HepG2 (cell line): ENCODE results near the gene SRSF12. TPM values are rescaled to one million over a fixed set of nuclear protein-coding genes. Genes with fewer than 3 reads are reported as not detected.

Experiments used
- ARNT2 ChIP-seq: sonication (generic); formaldehyde crosslinking; IDR thresholded peaks from 2 replicates; pipeline ENCODE4 v1.8.0; 2022; ENCODE audit warnings: mild to moderate bottlenecking, low read depth, missing genetic modification reagents, moderate library complexity
- DMAP1 ChIP-seq: IDR thresholded peaks from 2 replicates; pipeline ENCODE4 v1.6.1; 2016
- FOXA1 ChIP-seq, 2 experiments: fragments of 450-650 bp in 1 of 2; sonication (generic) in 1 of 2; formaldehyde crosslinking in 1 of 2; IDR thresholded peaks; 2 replicates each; pipeline versions ENCODE4 v1.4.0 to v1.6.1; 2016 to 2020; ENCODE audit warnings: missing genetic modification reagents in 1 of 2
- FOXC1 ChIP-seq: sonication (generic); formaldehyde crosslinking; IDR thresholded peaks from 2 replicates; pipeline ENCODE4 v1.8.0; 2022; ENCODE audit warnings: mild to moderate bottlenecking, missing genetic modification reagents, borderline replicate concordance
- GTF3A ChIP-seq: sonication (generic); formaldehyde crosslinking; conservative IDR thresholded peaks from 2 replicates; pipeline ENCODE4 v1.4.0; 2020; ENCODE audit warnings: mild to moderate bottlenecking, missing genetic modification reagents
- NAIF1 ChIP-seq: sonication (generic); formaldehyde crosslinking; IDR thresholded peaks from 2 replicates; pipeline ENCODE4 v1.5.0; 2020; ENCODE audit warnings: mild to moderate bottlenecking, missing genetic modification reagents, borderline replicate concordance
- NFIB ChIP-seq: sonication (generic); formaldehyde crosslinking; IDR thresholded peaks from 2 replicates; pipeline ENCODE4 v1.9.0; 2021; ENCODE audit warnings: missing genetic modification reagents, mild to moderate bottlenecking, borderline replicate concordance
- PHF21A ChIP-seq: sonication (generic); formaldehyde crosslinking; IDR thresholded peaks from 2 replicates; pipeline ENCODE4 v1.5.0; 2020; ENCODE audit warnings: mild to moderate bottlenecking, missing genetic modification reagents
- REPIN1 ChIP-seq: sonication (generic); formaldehyde crosslinking; IDR thresholded peaks from 2 replicates; pipeline ENCODE4 v1.8.0; 2022; ENCODE audit warnings: missing genetic modification reagents, low read depth, mild to moderate bottlenecking, borderline replicate concordance
- TCF12 ChIP-seq, 2 experiments: fragments of 450-650 bp in 1 of 2; sonication (generic) in 1 of 2; formaldehyde crosslinking in 1 of 2; IDR thresholded peaks; 2 replicates each; pipeline versions ENCODE4 v1.6.1 to v1.8.0; 2017 to 2022; ENCODE audit warnings: antibody characterized with exemption in 1 of 2, mild to moderate bottlenecking in 1 of 2, missing genetic modification reagents in 1 of 2, moderate library complexity in 1 of 2
- ZFY ChIP-seq: sonication (generic); formaldehyde crosslinking; IDR thresholded peaks from 2 replicates; pipeline ENCODE4 v1.4.0; 2020; ENCODE audit warnings: missing genetic modification reagents
- ZNF282 ChIP-seq: fragments of 450-650 bp; IDR thresholded peaks from 2 replicates; pipeline ENCODE4 v1.6.1; 2018; ENCODE audit not compliant: partially characterized antibody
- ZNF709 ChIP-seq: sonication (generic); formaldehyde crosslinking; IDR thresholded peaks from 2 replicates; pipeline ENCODE4 v1.5.0; 2020; ENCODE audit warnings: mild to moderate bottlenecking, missing genetic modification reagents
- ZNF780A ChIP-seq: sonication (generic); formaldehyde crosslinking; IDR thresholded peaks from 2 replicates; pipeline ENCODE4 v1.8.0; 2022; ENCODE audit warnings: mild to moderate bottlenecking, missing genetic modification reagents, moderate library complexity
- ZNF781 ChIP-seq: sonication (generic); formaldehyde crosslinking; IDR thresholded peaks from 2 replicates; pipeline ENCODE4 v1.5.1; 2020; ENCODE audit warnings: borderline replicate concordance, mild to moderate bottlenecking, missing genetic modification reagents; ENCODE audit errors: not compliant biosample characterization
- polyA plus RNA-seq, 8 experiments: library from polyadenylated mRNA; depleted of rRNA in 3 of 8; stranded (reverse) in 7 of 8; unstranded in 1 of 8; fragments of >200 nt; fragmentation: Illumina TruSeq in 4 of 8; extraction: Trizol in 4 of 8; gene quantifications; 2 replicates each; pipeline versions ENCODE4 v1.2.1 to v1.2.3, GENCODE V29; 2011 to 2016; ENCODE audit warnings: low read depth in 4 of 8, missing spikeins in 1 of 8, mixed read lengths in 1 of 8; ENCODE audit not compliant: insufficient read depth in 1 of 8
- total RNA-seq, 5 experiments: library from RNA; depleted of rRNA; stranded (reverse); fragments of >200 nt; fragmentation: Illumina TruSeq; extraction: Trizol; gene quantifications; 2 replicates each; pipeline ENCODE4 v1.2.3, GENCODE V29; 2016; ENCODE audit warnings: low read depth in 1 of 5
- TF ChIP-seq, protein P1 (sequence below): sonication (generic); formaldehyde crosslinking; IDR thresholded peaks from 2 replicates; pipeline ENCODE4 v1.8.0; 2022; ENCODE audit warnings: mild to moderate bottlenecking, missing genetic modification reagents, borderline replicate concordance
- TF ChIP-seq, protein P2 (sequence below): sonication (generic); formaldehyde crosslinking; IDR thresholded peaks from 2 replicates; pipeline ENCODE4 v1.8.0; 2022; ENCODE audit warnings: mild to moderate bottlenecking, missing genetic modification reagents; ENCODE audit not compliant: insufficient replicate concordance
- TF ChIP-seq, protein P3 (sequence below): sonication (generic); formaldehyde crosslinking; IDR thresholded peaks from 2 replicates; pipeline ENCODE4 v1.9.0; 2021; ENCODE audit warnings: mild to moderate bottlenecking, missing genetic modification reagents

Gene SRSF12
- total and polyA plus RNA-seq, 2 of the 13 experiments (the other 11 are each of a cell fraction or from before 2014, with no cell fraction given) = 1.7 to 1.9 TPM

DNA sequence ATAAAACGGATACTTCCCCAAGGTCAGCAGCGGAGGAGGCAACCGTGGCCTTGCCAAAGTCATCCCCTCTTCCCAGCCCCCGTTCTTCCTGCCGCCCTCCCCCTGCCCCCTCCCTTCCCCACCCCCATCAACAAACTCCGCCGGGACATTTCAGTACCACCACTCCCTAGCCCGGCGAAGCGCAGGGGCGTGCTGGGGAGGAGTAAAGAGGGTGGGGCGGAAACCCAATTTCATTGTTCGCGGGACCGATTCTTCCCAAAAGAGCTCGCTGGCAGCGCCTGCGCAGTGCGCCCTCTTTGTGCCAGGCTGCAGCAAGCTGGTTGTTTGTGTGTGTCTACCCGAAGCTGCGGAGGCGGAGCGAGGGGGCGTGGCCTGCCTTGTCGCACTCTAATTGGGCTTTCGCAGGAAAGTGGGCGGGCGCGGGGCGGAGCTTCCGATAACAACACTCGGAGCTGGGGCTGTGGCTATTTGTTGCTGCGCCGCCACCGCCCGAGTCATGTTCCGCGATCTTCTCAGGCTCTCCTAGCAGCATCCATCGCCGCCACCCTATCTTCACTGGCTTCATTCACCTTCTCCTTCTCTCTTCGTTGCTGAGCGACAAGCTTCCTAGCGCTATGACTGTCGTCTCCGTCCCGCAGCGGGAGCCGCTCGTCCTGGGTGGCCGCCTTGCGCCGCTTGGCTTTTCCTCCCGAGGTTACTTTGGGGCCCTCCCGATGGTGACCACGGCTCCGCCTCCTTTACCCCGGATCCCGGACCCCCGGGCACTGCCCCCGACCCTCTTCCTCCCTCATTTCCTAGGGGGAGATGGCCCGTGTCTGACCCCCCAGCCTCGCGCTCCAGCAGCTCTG, 37.4 kb downstream of the SRSF12 start, which contains the start of gene PNRC1 (continued):
- TF ChIP-seq ZNF282 (no peak), TCF12 (IDR thresholded peaks at IDR 0.05) (no peak), TCF12 (CRISPR knock-in tag; IDR thresholded peaks at IDR 0.05) (no peak), FOXC1 (CRISPR knock-in tag) (peak; percentile 97), ARNT2 (peak; percentile 86; the same call in 1 of the 2 replicates), ZNF709 (peak; percentile 60; the same call in 1 of the 2 replicates), NFIB (no peak), REPIN1 (CRISPR knock-in tag) (peak; percentile 61; the same call in 1 of the 2 replicates), NAIF1 (peak; percentile 81), ZNF781 (CRISPR knock-in tag) (no peak), PHF21A (CRISPR knock-in tag) (no peak), ZNF780A (no peak), DMAP1 (CRISPR knock-in tag) (no peak; the same call in 1 of the 2 replicates), GTF3A (CRISPR knock-in tag) (no peak), ZFY (CRISPR knock-in tag) (no peak), FOXA1 (IDR thresholded peaks at IDR 0.05) (no peak), FOXA1 (CRISPR knock-in tag; IDR thresholded peaks at IDR 0.05) (peak; percentile 48)
- TF ChIP-seq, protein P1, sequence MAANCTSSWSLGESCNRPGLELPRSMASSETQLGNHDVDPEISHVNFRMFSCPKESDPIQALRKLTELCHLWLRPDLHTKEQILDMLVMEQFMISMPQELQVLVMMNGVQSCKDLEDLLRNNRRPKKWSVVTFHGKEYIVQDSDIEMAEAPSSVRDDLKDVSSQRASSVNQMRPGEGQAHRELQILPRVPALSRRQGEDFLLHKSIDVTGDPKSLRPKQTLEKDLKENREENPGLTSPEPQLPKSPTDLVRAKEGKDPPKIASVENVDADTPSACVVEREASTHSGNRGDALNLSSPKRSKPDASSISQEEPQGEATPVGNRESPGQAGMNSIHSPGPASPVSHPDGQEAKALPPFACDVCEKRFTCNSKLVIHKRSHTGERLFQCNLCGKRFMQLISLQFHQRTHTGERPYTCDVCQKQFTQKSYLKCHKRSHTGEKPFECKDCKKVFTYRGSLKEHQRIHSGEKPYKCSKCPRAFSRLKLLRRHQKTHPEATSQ (CRISPR knock-in tag) = peak; percentile 71; the same call in 1 of the 2 replicates
- TF ChIP-seq, protein P2, sequence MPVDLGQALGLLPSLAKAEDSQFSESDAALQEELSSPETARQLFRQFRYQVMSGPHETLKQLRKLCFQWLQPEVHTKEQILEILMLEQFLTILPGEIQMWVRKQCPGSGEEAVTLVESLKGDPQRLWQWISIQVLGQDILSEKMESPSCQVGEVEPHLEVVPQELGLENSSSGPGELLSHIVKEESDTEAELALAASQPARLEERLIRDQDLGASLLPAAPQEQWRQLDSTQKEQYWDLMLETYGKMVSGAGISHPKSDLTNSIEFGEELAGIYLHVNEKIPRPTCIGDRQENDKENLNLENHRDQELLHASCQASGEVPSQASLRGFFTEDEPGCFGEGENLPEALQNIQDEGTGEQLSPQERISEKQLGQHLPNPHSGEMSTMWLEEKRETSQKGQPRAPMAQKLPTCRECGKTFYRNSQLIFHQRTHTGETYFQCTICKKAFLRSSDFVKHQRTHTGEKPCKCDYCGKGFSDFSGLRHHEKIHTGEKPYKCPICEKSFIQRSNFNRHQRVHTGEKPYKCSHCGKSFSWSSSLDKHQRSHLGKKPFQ (CRISPR knock-in tag) = peak; percentile 34
- TF ChIP-seq, protein P3, sequence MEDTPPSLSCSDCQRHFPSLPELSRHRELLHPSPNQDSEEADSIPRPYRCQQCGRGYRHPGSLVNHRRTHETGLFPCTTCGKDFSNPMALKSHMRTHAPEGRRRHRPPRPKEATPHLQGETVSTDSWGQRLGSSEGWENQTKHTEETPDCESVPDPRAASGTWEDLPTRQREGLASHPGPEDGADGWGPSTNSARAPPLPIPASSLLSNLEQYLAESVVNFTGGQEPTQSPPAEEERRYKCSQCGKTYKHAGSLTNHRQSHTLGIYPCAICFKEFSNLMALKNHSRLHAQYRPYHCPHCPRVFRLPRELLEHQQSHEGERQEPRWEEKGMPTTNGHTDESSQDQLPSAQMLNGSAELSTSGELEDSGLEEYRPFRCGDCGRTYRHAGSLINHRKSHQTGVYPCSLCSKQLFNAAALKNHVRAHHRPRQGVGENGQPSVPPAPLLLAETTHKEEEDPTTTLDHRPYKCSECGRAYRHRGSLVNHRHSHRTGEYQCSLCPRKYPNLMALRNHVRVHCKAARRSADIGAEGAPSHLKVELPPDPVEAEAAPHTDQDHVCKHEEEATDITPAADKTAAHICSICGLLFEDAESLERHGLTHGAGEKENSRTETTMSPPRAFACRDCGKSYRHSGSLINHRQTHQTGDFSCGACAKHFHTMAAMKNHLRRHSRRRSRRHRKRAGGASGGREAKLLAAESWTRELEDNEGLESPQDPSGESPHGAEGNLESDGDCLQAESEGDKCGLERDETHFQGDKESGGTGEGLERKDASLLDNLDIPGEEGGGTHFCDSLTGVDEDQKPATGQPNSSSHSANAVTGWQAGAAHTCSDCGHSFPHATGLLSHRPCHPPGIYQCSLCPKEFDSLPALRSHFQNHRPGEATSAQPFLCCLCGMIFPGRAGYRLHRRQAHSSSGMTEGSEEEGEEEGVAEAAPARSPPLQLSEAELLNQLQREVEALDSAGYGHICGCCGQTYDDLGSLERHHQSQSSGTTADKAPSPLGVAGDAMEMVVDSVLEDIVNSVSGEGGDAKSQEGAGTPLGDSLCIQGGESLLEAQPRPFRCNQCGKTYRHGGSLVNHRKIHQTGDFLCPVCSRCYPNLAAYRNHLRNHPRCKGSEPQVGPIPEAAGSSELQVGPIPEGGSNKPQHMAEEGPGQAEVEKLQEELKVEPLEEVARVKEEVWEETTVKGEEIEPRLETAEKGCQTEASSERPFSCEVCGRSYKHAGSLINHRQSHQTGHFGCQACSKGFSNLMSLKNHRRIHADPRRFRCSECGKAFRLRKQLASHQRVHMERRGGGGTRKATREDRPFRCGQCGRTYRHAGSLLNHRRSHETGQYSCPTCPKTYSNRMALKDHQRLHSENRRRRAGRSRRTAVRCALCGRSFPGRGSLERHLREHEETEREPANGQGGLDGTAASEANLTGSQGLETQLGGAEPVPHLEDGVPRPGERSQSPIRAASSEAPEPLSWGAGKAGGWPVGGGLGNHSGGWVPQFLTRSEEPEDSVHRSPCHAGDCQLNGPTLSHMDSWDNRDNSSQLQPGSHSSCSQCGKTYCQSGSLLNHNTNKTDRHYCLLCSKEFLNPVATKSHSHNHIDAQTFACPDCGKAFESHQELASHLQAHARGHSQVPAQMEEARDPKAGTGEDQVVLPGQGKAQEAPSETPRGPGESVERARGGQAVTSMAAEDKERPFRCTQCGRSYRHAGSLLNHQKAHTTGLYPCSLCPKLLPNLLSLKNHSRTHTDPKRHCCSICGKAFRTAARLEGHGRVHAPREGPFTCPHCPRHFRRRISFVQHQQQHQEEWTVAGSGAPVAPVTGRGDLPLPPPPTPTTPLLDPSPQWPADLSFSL (CRISPR knock-in tag) = peak; percentile 37; the same call in 1 of the 2 replicates
